Right lobe of liver (tissue), 6 donors: Measurements from ENCODE around the gene PHC1. TPM values are rescaled to one million over a fixed set of nuclear protein-coding genes. Genes with fewer than 3 reads are reported as not detected.

Experiments
- ATAC-seq, 4 donors: fragments of 200-7000 bp; cut with Tn5 transposase; one replicate each; pipeline ENCODE4 v1.9.1; 2020; ENCODE audit warnings: mild to moderate bottlenecking in 4 of 4, moderate library complexity in 4 of 4
- DNase-seq, 3 donors: peaks; one replicate each; pipeline ENCODE4 v3.0.0-alpha.2; 2020
- H3K27ac ChIP-seq, 3 donors: fragments of 200-600 bp; one replicate each; pipeline ENCODE4 v1.8.0; 2022
- H3K27me3 ChIP-seq, 2 donors: fragments of 200-600 bp; one replicate each; pipeline ENCODE4 v1.8.0; 2022
- H3K36me3 ChIP-seq, 4 donors: fragments of 200-600 bp; sonication (generic) in 1 of 4; one replicate each; pipeline versions ENCODE4 v1.5.1 to v1.8.0; 2017 to 2022; ENCODE audit warnings: control low read depth in 1 of 4
- H3K4me1 ChIP-seq, 4 donors: fragments of 200-600 bp; sonication (generic) in 1 of 4; one replicate each; pipeline versions ENCODE4 v1.5.1 to v1.8.0; 2017 to 2022; ENCODE audit warnings: control low read depth in 1 of 4
- H3K4me3 ChIP-seq, 3 donors: fragments of 200-600 bp; one replicate each; pipeline ENCODE4 v1.8.0; 2022
- H3K9me3 ChIP-seq, 4 donors: fragments of 200-600 bp; sonication (generic) in 1 of 4; one replicate each; pipeline versions ENCODE4 v1.5.1 to v1.8.0; 2017 to 2022; ENCODE audit warnings: control low read depth in 1 of 4
- POLR2A ChIP-seq: fragments of 450-650 bp; IDR thresholded peaks from one replicate; pipeline ENCODE4 v1.6.1; 2017; ENCODE audit warnings: antibody characterized with exemption, mild to moderate bottlenecking
- WGBS: methylation state at CpG from one replicate; pipeline ENCODE4 v1.1.6; 2018; ENCODE audit warnings: low coverage, low lambda C conversion rate; ENCODE audit not compliant: insufficient coverage; ENCODE audit errors: missing lambda C conversion rate; 5-methylcytosine and 5-hydroxymethylcytosine counted together
- intact Hi-C, 2 donors: fragments of 100-400 bp; cut with DNase I; formaldehyde crosslinking; loops; one replicate each; pipeline versions ENCODE4 v1.11.2 to v1.14.1; 2022
- total RNA-seq, 6 experiments: library from RNA; depleted of rRNA in 2 of 6; stranded (reverse); fragments of >200 nt in 2 of 6; fragmentation: NEBNext Ultra II Directional in 3 of 6; extraction: Animal tissue kit (Norgen Biotek cat#: 25700) in 3 of 6; gene quantifications; one replicate each; pipeline versions ENCODE4 v1.1.0 to v1.2.4, GENCODE V29; 2016 to 2023
- TF ChIP-seq, protein P1 (sequence below), 4 donors: fragments of 200-600 bp in 3 of 4; fragments of 450-650 bp in 1 of 4; IDR thresholded peaks; one replicate each; pipeline versions ENCODE4 v1.5.1 to v1.8.0; 2016 to 2022; ENCODE audit warnings: antibody characterized with exemption in 4 of 4, mild to moderate bottlenecking in 2 of 4
- donor health status: DM: no; HTN: yes; CAD: no.
- donor health status: DM: no; HTN: no; CAD: no.
- donor health status: DM: no; HTN: no; CAD: no.
- donor health status: DM: no; HTN: yes; CAD: no.
- donor health status: DM: no; HTN: yes; CAD: no.

PHC1 gene
- total RNA-seq, 6 experiments from 2014 or later = 3.3 to 15.0 (median 7.4) TPM

DNA sequence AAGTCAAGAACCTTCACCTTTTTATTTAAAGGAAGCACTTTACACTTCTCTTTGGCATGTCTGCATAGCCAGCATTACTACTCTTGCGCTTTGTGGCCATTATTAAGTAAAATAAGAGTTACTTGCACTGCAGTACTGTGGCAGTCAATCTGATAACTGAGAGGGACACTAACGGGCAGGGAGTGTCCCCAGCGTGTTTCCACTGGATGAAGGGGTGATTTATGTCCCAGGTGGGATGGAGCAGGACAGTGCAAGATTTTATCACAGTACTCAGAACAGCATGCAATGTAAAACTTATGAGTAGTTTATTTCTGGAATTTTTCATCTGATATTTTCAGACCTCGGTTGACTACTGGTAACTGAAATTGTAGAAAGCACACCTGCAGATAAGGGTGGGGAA, 43.3 kb downstream of the PHC1 start:
- no peak for DNase-seq
- no peaks in the 10 kb centered on the region for H3K27me3 ChIP-seq
- WGBS = 85% methylated on average over 4 of the region's 4 CpGs
- no peak for TF ChIP-seq POLR2A
- TF ChIP-seq, protein P1, sequence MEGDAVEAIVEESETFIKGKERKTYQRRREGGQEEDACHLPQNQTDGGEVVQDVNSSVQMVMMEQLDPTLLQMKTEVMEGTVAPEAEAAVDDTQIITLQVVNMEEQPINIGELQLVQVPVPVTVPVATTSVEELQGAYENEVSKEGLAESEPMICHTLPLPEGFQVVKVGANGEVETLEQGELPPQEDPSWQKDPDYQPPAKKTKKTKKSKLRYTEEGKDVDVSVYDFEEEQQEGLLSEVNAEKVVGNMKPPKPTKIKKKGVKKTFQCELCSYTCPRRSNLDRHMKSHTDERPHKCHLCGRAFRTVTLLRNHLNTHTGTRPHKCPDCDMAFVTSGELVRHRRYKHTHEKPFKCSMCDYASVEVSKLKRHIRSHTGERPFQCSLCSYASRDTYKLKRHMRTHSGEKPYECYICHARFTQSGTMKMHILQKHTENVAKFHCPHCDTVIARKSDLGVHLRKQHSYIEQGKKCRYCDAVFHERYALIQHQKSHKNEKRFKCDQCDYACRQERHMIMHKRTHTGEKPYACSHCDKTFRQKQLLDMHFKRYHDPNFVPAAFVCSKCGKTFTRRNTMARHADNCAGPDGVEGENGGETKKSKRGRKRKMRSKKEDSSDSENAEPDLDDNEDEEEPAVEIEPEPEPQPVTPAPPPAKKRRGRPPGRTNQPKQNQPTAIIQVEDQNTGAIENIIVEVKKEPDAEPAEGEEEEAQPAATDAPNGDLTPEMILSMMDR (IDR thresholded peaks at IDR 0.05) = no peak
- H3K36me3 ChIP-seq = no peaks in the 10 kb centered on the region
- no peak overlapping the region for H3K4me3 ChIP-seq
- ATAC-seq = no peak
- H3K4me1 ChIP-seq = peaks cover 0 to 3% (median 0%) of the 10 kb centered on the region in 4 donors
- intact Hi-C loops = no loop called here
- H3K27ac ChIP-seq = no peak overlapping the region
- H3K9me3 ChIP-seq = no peaks in the 10 kb centered on the region

DNA sequence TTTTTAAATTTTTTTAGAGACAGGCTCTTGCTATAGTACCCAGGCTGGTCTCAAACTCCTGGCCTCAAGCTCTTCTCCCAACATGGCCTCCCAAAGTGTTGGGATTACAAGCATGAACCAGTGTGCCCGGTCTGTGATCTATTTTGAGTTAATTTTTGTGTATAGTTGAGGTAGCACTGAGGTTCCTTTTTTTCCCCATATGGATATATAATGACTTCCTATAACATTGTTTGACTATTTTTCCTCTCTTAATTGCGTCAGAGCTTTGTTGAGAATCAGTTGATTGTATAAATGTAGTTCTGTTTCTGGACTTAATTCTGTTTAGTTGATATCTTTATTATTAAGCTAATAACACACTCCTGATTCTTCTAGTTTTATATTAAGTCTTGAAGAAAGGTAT, 43.8 kb downstream of the PHC1 start:
- H3K36me3 ChIP-seq = no peaks in the 10 kb centered on the region
- no peak overlapping the region for H3K4me3 ChIP-seq
- DNase-seq (no peak), ATAC-seq (no peak)
- H3K9me3 ChIP-seq = no peaks in the 10 kb centered on the region
- intact Hi-C loops = no loop called here
- H3K27ac ChIP-seq = no peak overlapping the region
- peaks cover 0 to 3% (median 0%) of the 10 kb centered on the region in 4 donors for H3K4me1 ChIP-seq
- 61% methylated on average over 2 of the region's 2 CpGs for WGBS
- H3K27me3 ChIP-seq = no peaks in the 10 kb centered on the region
- no peak for TF ChIP-seq POLR2A
- TF ChIP-seq, protein P1 (IDR thresholded peaks at IDR 0.05) = no peak

DNA sequence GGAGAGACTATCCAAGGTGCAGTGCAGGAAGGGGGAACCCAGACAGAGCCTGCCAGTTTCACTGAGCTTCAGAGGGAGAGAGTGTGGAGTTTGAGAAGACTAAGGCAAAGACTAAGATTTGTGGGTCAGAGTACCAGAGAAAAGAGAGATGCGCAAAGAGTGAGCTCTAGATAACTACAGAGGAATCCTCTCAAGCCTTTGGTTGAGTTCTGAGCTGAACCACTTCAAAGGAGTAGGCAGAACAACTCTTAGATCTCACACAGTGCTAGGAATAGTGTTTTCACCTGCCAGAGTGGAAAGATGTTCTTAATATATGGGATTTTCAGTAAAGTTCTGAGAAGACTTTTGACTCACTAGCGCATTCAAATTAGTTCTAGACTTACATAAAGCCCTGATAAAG, 45.9 kb downstream of the PHC1 start:
- H3K27ac ChIP-seq = no peak overlapping the region
- no peaks in the 10 kb centered on the region for H3K27me3 ChIP-seq
- DNase-seq (no peak), ATAC-seq (no peak)
- H3K36me3 ChIP-seq = no peaks in the 10 kb centered on the region
- TF ChIP-seq, protein P1 (IDR thresholded peaks at IDR 0.05) = no peak
- TF ChIP-seq POLR2A = no peak
- WGBS = 94% methylated on average over 2 of the region's 2 CpGs
- peaks cover 0 to 3% (median 0%) of the 10 kb centered on the region in 4 donors for H3K4me1 ChIP-seq
- no peaks in the 10 kb centered on the region for H3K9me3 ChIP-seq
- no peak overlapping the region for H3K4me3 ChIP-seq
- intact Hi-C loops = no loop called here

DNA sequence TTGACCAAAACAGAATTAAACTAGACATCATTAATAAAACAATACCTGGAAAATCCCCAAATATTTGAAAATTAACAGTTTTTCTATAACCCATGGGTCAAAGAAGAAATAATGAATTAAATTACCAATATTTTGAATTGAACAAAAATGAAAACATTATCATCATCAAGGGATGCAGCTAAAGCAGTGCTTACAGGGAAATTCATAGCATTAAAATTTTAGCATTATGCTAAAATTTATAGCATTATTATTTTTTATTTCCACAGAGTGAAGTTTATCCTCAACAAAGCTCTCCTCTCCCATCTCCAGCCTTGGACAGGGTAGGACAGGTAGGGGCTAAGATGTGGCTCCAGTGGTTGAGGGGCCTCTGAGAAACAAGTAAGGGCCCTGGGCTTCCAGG, 54.5 kb downstream of the PHC1 start:
- H3K4me1 ChIP-seq = no peaks in the 10 kb centered on the region
- no peaks in the 10 kb centered on the region for H3K36me3 ChIP-seq
- H3K27me3 ChIP-seq = no peaks in the 10 kb centered on the region
- H3K9me3 ChIP-seq = no peaks in the 10 kb centered on the region
- ATAC-seq (no peak), DNase-seq (no peak)
- H3K4me3 ChIP-seq = no peak overlapping the region
- no peak overlapping the region for H3K27ac ChIP-seq
- intact Hi-C loops = no loop called here
- TF ChIP-seq, protein P1 (IDR thresholded peaks at IDR 0.05) = no peak
- TF ChIP-seq POLR2A = no peak

DNA sequence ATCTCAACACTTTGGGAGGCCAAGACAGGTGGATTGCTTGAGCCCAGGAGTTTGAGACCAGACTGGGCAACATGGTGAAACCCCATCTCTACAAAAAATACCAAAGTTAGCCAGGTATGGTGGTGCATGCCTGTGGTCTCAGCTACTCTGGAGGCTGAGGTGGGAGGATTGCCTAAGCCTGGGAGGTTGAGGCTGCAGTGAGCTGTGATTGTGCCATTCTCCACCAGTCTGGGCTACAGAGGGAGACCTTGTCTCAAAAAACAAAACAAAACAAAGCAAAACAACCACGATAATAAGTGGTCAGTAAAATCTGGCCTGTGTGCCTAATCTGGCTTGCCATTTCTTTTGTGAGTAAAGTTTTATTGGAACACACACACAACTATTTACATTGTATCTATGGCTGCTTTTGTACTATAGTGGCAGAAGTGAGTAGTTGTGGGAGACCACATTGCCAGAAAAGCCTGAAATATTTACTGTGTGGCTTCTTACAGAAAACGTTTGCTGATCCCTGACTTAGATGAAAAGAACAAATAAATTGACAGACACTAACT, 55.6 kb downstream of the PHC1 start:
- intact Hi-C loops = no loop called here
- WGBS = 67% methylated on average over 2 of the region's 2 CpGs
- Histone ChIP-seq H3K4me3 (no peak overlapping the region), H3K9me3 (no peaks in the 10 kb centered on the region), H3K36me3 (no peaks in the 10 kb centered on the region), H3K27me3 (no peaks in the 10 kb centered on the region), H3K4me1 (no peaks in the 10 kb centered on the region), H3K27ac (no peak overlapping the region)
- no peak for ATAC-seq
- no peak for TF ChIP-seq POLR2A
- TF ChIP-seq, protein P1 (IDR thresholded peaks at IDR 0.05) = no peak
- no peak for DNase-seq
